ENCODE data around the gene C12orf75.
A peak's percentile ranks its signal among the peaks of the same experiment; 100 is the strongest.
"Not testable (repeated sequence)": the region's sequence is repeated elsewhere in the genome, so short reads cannot be mapped to it uniquely, and the experiment has no call there.

Gene C12orf75

DNA sequence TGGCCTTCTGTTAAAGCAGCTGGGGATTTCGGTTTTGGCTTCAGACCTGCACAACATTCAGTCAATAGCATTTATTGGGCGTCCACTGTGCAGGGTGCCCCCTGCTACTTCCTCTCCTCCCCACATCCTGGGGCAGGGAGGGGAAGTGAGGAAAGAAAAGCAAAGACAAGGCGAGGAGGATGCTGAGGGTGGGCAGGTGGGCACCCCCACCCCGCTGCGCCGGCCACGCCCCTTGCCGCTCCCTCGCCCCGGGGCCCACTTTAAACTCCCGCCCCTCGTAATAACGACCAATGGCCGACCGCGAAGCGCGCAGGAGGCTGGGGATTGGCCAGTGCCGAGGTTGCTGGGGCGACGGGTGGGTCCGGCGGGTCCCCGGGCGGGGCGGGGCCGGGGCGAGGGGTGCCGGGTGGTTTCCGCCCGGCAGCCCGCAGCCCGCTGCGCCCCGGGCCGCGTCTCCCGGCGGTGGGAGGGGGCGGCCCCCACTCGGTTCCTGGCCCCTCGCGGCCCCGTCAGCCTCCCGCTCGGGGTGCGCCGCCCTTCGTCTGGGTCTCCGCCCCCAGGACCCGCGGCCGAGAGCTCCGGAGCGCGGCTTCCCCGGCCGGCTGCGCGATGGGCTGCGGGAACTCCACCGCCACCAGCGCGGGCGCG lies at the start of gene C12orf75:
TSS of gene C12orf75 (plus strand) at position 409 of the 648 bp plus-strand sequence. CDS start at position 610, 201 bp downstream.
- peak; percentile 93 for DNase-seq

DNA sequence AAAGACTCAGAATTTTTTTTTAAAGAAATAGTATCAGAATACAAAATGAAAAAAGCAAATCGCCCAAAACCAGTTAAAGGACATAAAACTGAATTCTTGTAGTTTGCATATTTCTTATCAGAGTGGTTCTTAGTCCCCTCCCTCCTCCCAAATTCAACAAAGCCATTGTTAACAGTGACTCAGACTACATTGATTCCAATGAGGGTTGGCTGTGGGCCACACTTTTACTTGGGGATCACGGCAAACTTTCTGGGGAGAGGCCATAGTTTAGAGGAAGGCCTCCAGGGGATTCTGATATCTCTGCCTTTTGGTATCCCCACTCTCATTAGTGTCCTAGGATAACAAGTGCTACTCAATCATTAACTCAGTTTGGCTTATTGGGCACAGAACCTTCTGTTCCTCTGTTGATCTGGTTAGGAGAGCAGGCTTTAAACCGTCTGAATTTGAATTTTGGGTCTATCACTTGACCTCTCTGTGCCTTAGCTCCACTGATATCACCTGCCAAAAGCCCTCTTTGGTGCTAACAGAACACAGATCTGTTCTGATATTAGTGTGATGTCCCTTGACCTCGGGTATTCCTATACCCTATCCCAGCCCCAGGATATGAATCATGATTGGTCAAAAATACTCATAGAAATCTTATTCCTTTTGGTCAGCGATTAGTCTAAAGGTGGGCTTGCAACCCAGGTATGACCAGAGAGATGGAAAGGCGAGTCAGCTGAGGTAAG lies 49.4 kb upstream of the C12orf75 start:
- no peak for DNase-seq

- no peak for DNase-seq
Observed at GRCh38 chr12:105281694-105282049, 48.8 kb upstream of the C12orf75 start.

DNA sequence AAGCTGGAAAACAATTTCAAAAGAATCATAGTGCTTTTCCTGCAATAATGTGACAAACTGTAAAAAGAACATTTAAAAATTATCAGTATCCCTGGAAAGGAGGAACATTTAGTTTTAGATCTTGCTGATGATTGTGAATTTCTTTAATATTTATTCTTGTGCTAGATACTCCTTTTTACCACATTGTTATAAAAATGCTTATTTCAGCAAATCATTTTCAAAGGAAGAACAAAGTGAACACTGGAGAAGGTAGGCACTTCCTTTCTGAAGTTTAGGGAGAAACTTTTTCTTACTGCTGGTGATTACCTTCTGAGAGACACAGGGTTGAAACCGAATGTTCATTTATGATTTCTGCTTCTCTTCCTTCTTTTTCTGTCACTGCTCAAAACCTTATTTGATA lies 45.1 kb upstream of the C12orf75 start:
- DNase-seq, result no peak

GRCh38 chr12:105287408-105287807 lies 43.1 kb upstream of the C12orf75 start:
- no peak for DNase-seq

GRCh38 chr12:105288311-105288996 lies 42.0 kb upstream of the C12orf75 start:
- no peak for DNase-seq

- DNase-seq, result no peak
Observed at GRCh38 chr12:105289114-105289904, 41.2 kb upstream of the C12orf75 start.

- no peak for DNase-seq
Observed at GRCh38 chr12:105291531-105291930, 39.0 kb upstream of the C12orf75 start.

DNA sequence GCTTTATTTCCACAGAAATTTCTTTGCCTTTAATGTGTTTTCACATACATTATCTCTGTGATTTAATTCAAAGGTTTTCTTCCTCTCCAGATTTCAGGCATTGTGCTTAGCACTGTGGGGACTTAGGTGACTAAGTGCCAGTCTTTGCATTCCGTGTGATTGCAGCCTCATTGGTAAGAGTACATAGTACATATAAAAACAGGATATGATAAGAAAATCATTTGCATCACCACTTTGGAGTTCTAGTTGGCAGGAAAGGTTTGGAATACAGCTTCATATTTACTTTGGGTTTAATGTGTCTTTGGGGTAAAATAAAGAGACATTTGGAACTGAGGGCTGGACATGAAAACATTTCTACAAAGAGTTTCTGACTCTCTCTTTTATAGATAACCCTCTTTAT lies 37.8 kb upstream of the C12orf75 start:
- DNase-seq, result no peak

- DNase-seq, result no peak
Observed at GRCh38 chr12:105293187-105293586, 37.3 kb upstream of the C12orf75 start.

DNA sequence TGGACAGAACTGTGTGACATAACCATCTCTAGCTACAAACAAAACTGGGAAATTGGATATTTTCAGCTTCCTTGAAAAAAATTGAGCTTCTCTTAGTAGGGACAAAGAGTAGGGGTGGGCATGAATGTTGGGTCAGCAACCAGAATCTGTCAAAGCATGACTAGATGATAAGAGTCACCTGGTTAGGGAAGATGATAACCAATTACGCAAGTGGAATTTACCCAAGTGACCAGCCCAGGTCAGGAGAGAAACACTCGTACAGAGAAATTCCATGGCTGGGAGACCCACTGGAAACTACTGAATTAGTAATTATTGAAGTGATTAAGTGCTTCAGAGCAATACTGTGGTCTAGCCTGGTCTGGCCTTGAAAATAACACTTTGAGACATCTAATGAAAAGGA lies 36.3 kb upstream of the C12orf75 start:
- no peak for DNase-seq

DNA sequence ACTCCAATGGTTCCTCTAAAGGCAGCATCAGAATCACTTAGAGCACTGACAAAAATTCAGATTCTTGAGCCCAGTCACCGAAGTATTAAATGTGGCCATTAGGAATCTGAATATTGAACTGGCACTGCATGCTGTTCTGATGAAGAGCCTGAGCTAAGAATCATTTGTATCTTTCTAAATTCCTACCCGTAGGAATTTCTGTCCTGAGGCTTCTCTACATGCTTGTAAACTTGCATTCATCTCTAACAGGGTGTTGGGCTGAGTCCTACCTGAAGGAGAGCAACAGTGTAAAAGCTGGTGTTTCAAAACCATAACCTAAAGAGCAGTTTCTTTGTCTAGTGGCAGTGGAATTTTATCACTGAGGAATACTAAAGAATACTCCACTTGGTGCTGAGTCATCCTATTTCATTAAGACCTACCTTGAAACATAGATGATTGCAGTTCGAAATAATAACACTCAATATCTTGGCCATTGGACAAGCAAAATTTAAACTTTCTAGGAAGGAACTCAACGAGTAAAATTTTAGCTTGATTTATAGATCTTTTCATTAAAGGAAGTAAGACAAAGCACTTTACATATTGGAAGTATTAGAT lies 35.5 kb upstream of the C12orf75 start:
- DNase-seq, result no peak

DNA sequence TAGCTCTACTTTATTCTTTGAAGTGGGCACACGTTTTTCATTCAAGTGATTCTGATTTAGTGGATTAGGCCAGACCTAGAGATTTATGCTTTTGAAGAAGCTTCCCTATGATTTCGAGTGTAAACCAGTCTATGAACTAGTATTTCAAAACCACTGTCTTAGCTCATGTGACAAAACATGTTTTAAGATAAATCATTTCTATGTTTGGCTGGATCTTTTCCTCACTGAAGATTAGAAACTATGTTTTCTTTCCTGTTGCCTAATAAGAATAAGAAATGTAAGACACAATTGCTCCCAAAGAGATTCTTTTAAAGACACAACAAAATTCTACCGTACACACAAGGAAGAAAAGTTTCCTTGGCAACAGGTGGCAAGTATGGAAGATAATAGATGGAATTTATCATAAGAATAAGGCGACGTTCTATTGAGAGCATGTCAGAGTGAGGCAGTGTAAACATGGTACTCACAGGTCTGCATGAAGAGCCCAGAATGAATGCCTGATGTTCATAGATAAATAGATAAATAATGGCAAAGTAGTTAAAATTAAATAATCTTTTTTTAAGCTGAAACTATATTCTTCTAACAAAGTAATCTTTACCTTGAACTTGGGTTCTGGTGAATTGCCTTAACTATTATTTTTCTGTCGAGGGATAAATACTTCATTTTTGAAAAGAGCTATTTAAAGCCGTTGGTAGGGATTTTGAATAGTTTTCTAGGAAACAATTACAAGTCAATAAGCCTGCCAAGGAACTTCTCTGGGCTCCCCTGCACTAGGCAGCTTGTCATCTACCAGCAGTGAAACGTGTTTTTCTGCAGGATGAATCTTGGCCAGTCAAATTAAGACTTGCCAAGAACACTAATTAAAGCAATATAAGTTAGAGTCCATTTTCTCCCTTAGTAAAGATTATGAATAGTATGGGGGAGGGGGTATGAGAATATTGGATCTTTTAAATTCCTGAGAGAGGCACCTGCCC lies 34.1 kb upstream of the C12orf75 start:
- DNase-seq, result no peak

DNA sequence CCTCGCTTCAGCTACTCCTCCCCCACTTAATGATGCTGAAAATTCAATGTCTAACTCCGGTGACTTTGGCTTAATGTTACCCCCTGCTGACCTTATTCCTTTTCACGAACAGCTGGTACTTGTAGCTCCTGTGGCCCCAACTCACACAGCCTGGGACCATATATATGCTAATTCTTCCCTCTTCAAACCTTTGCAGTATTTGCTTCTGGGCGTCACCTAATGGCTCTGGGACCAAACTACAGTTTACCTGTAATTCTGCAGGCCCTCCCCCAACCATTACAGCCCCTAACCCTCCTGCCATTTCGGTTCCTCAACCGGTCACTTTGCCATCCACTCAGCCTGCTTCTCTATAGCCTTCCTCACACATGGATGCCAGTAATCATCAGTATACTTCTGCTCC lies 29.6 kb upstream of the C12orf75 start:
- no peak for DNase-seq

GRCh38 chr12:105301696-105302095 lies 28.8 kb upstream of the C12orf75 start:
- no peak for DNase-seq

DNA sequence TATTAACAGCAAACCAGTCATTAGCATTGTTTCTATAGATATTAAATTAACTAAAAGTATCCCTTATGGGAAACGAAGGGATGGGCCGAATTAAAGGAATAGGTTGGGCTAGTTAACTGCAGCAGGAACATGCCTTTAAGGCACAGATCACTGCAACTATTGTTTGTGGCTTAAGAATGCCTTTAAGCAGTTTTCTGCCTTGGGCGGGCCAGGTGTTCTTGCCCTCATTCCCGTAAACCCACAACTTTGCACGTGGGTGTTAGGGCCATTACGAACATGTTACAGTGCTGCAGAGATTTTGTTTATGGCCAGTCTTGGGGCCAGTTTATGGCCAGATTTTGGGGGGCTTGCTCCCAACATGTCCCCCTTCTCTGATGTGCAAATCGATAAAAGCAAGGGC lies 27.5 kb upstream of the C12orf75 start:
- DNase-seq, result not testable (repeated sequence)

DNA sequence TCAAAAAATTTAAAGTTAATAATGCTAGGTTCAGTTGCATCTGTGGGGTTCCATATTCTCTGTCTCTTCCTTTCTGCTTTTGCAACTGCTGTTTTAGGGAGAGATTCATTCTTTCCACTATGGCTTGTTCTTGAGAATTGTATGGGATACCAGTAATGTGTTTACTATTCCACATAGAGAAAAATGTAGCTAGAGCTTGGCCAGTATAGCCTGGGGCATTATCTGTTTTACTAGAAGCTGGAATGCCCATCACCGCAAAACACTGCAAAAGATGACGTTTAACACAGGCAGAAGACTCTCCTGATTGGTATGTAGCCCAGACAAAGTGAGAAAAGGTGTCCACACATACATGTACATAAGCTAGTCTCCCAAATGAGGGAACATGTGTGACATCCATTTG lies 25.9 kb upstream of the C12orf75 start:
- not testable (repeated sequence) for DNase-seq

GRCh38 chr12:105307601-105308314 lies 22.7 kb upstream of the C12orf75 start:
- not testable (repeated sequence) for DNase-seq

GRCh38 chr12:105308839-105309238 lies 21.7 kb upstream of the C12orf75 start:
- DNase-seq, result not testable (repeated sequence)

DNA sequence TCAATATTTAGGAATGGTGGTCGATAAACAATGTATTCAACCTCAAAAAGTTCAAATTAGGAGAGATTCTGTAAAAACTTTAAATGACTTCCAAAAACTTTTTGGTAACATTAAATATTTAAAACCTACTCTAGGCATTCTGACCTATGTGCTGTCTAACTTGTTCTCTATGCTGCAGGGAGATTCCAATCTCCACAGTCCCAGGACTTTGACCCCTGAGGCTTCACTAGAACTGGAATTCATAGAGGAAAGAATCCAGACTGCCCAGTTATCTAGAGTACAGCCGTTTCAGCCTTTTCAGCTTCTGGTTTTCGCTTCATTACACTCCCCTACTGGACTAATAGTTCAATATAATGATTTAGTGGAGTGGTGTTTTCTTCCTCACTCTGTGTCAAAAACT lies 21.1 kb upstream of the C12orf75 start:
- DNase-seq, result not testable (repeated sequence)

All from activated CD8-positive, alpha-beta memory T cell treated with anti-CD3 and anti-CD28 coated beads for 24 hours (primary cell).